HCT116 (cell line): ENCODE results near the gene CST6. TPM values are rescaled to one million over a fixed set of nuclear protein-coding genes. Genes with fewer than 3 reads are reported as not detected.

Source experiments
- ATAC-seq: fragments of 200-7000 bp; cut with Tn5 transposase; 2 replicates; pipeline ENCODE4 v1.9.1; 2020; ENCODE audit warnings: mild to moderate bottlenecking, moderate library complexity
- BruUV-seq: library from RNA; stranded (reverse); fragments of 400-500 nt; replicated peaks from 2 replicates; lab custom pipeline; 2021; lab: Mats Ljungman, UMichigan
- CTCF ChIA-PET: fragments of 300-600 bp; sonication (Branson Sonifier 250); formaldehyde crosslinking; loops from one replicate; lab custom pipeline; 2021; ENCODE audit warnings: antibody characterized with exemption; lab: Charles Lee
- POLR2A ChIA-PET: fragments of 300-600, 350-600 bp; sonication (Branson Sonifier 250); formaldehyde crosslinking; loops from one replicate; lab custom pipeline; 2021; ENCODE audit warnings: antibody characterized with exemption; lab: Charles Lee
- RAD21 ChIA-PET, 2 experiments: fragments of 300-600 bp; sonication (Branson Sonifier 250); formaldehyde crosslinking; loops; one replicate each; lab custom pipeline; 2023; ENCODE audit warnings: low total read pairs in 2 of 2; ENCODE audit not compliant: uncharacterized antibody in 2 of 2, unreplicated experiment in 2 of 2, low non-redundant PET in 1 of 2; lab: Charles Lee
- DNase-seq: peaks from one replicate; pipeline ENCODE4 v3.0.0-alpha.2; 2010; ENCODE audit warnings: low read depth, low spot score
- H2AFZ ChIP-seq: fragments of 200-600 bp; shearing (Covaris generic), sonication (generic); 2 replicates; pipeline ENCODE4 v1.6.1; 2017; ENCODE audit warnings: low read depth, mixed run types, mixed read lengths, antibody characterized with exemption, low read length; ENCODE audit not compliant: poor library complexity, severe bottlenecking
- H3K27ac ChIP-seq: 2 replicates; pipeline ENCODE4 v1.5.1; 2012; ENCODE audit warnings: low read depth, low read length
- H3K27me3 ChIP-seq: fragments of 200-600 bp; sonication (generic); 2 replicates; pipeline ENCODE4 v1.6.1; 2016; ENCODE audit warnings: mixed run types, low read length, mixed read lengths; ENCODE audit not compliant: insufficient read depth
- H3K36me3 ChIP-seq, 2 experiments: fragments of 200-500 bp in 1 of 2; fragments of 200-600 bp in 1 of 2; sonication (Bioruptor generic) in 1 of 2; sonication (generic) in 1 of 2; 2 replicates each; pipeline versions ENCODE4 v1.5.1 to v1.6.1; 2014 to 2016; ENCODE audit warnings: low read length in 2 of 2, inconsistent platforms in 1 of 2, mixed read lengths in 1 of 2, mixed run types in 1 of 2; ENCODE audit not compliant: insufficient read depth in 2 of 2, control insufficient read depth in 1 of 2
- H3K4me1 ChIP-seq, 2 experiments: fragments of 200-600 bp in 1 of 2; sonication (generic) in 1 of 2; 2 replicates each; pipeline versions ENCODE4 v1.5.1 to v1.6.1; 2012 to 2017; ENCODE audit warnings: low read length in 2 of 2, inconsistent platforms in 1 of 2, mild to moderate bottlenecking in 1 of 2, mixed read lengths in 1 of 2, mixed run types in 1 of 2, moderate library complexity in 1 of 2; ENCODE audit not compliant: insufficient read depth in 2 of 2, control insufficient read depth in 1 of 2
- H3K4me2 ChIP-seq: fragments of 200-600 bp; sonication (generic); 2 replicates; pipeline ENCODE4 v1.6.1; 2017; ENCODE audit warnings: mixed run types, low read length, mixed read lengths
- H3K4me3 ChIP-seq, 2 experiments: fragments of 200-600 bp in 1 of 2; sonication (generic) in 1 of 2; replicated peaks in 1 of 2; 2 replicates each; pipeline ENCODE4 v1.5.1; 2011 to 2016; ENCODE audit warnings: low read length in 2 of 2, control low read depth in 1 of 2, low read depth in 1 of 2, mild to moderate bottlenecking in 1 of 2, mixed read lengths in 1 of 2, mixed run types in 1 of 2
- H3K79me2 ChIP-seq: fragments of 200-600 bp; sonication (generic); 2 replicates; pipeline ENCODE4 v1.6.1; 2017; ENCODE audit warnings: mild to moderate bottlenecking, mixed run types, low read length, moderate library complexity, mixed read lengths; ENCODE audit not compliant: insufficient read depth
- H3K9ac ChIP-seq: fragments of 200-600 bp; sonication (generic); 2 replicates; pipeline ENCODE4 v1.6.1; 2016; ENCODE audit warnings: low read length, mixed read lengths
- H3K9me2 ChIP-seq: fragments of 200-600 bp; sonication (generic), shearing (Covaris generic); 2 replicates; pipeline ENCODE4 v1.6.1; 2017; ENCODE audit warnings: mixed run types, mild to moderate bottlenecking, moderate library complexity; ENCODE audit not compliant: insufficient read depth
- H3K9me3 ChIP-seq, 2 experiments: fragments of 200-500 bp in 1 of 2; fragments of 200-600 bp in 1 of 2; sonication (Bioruptor generic) in 1 of 2; sonication (generic) in 1 of 2; 2 replicates each; pipeline ENCODE4 v1.6.1; 2014 to 2017; ENCODE audit warnings: low read length in 2 of 2, mixed read lengths in 2 of 2, inconsistent platforms in 1 of 2, low read depth in 1 of 2, mild to moderate bottlenecking in 1 of 2, mixed run types in 1 of 2, moderate library complexity in 1 of 2; ENCODE audit not compliant: control insufficient read depth in 1 of 2, insufficient read depth in 1 of 2
- H4K20me1 ChIP-seq: fragments of 200-600 bp; sonication (generic), shearing (Covaris generic); 2 replicates; pipeline ENCODE4 v1.6.1; 2017; ENCODE audit warnings: mixed run types, mild to moderate bottlenecking, moderate library complexity; ENCODE audit not compliant: insufficient read depth
- ATF3 ChIP-seq: IDR thresholded peaks from 2 replicates; pipeline ENCODE4 v1.6.1; 2012
- CBX3 ChIP-seq: IDR thresholded peaks from 2 replicates; pipeline ENCODE4 v1.6.1; 2012; ENCODE audit warnings: low read depth
- CEBPB ChIP-seq: IDR thresholded peaks from 2 replicates; pipeline ENCODE4 v1.6.1; 2012; ENCODE audit warnings: low read depth
- CTCF ChIP-seq, 3 experiments: fragments of 200-600 bp in 1 of 3; sonication (generic) in 1 of 3; IDR thresholded peaks in 2 of 3; conservative IDR thresholded peaks in 1 of 3; 2 replicates each; pipeline ENCODE4 v1.5.1; 2012 to 2017; ENCODE audit warnings: low read depth in 2 of 3, low read length in 2 of 3, antibody characterized with exemption in 1 of 3, borderline replicate concordance in 1 of 3, control low read depth in 1 of 3, mild to moderate bottlenecking in 1 of 3, mixed read lengths in 1 of 3, mixed run types in 1 of 3, moderate library complexity in 1 of 3; ENCODE audit not compliant: insufficient read depth in 1 of 3
- EZH2 ChIP-seq: fragments of 200-600 bp; sonication (generic); IDR thresholded peaks from 2 replicates; pipeline ENCODE4 v1.6.1; 2017; ENCODE audit warnings: antibody characterized with exemption, mixed run types
- POLR2AphosphoS5 ChIP-seq: IDR thresholded peaks from 2 replicates; pipeline ENCODE4 v1.6.1; 2011; ENCODE audit warnings: mild to moderate bottlenecking, low read depth, low read length, moderate library complexity
- REST ChIP-seq: IDR thresholded peaks from 2 replicates; pipeline ENCODE4 v1.6.1; 2012; ENCODE audit warnings: low read depth
- SIN3A ChIP-seq: IDR thresholded peaks from 2 replicates; pipeline ENCODE4 v1.6.1; 2012; ENCODE audit warnings: low read depth
- SRF ChIP-seq: IDR thresholded peaks from 2 replicates; pipeline ENCODE4 v1.6.1; 2012; ENCODE audit warnings: low read depth
- TCF7L2 ChIP-seq: IDR thresholded peaks from 2 replicates; pipeline ENCODE4 v1.7.0; 2011; ENCODE audit warnings: borderline replicate concordance, inconsistent platforms; ENCODE audit not compliant: insufficient read depth, insufficient read length; ENCODE audit errors: extremely low read depth
- ZBTB33 ChIP-seq: IDR thresholded peaks from 2 replicates; pipeline ENCODE4 v1.6.1; 2011; ENCODE audit warnings: mild to moderate bottlenecking, low read length, moderate library complexity; ENCODE audit not compliant: insufficient replicate concordance; ENCODE audit errors: extremely low read depth
- ZNF274 ChIP-seq: fragments of 200-500 bp; sonication (Bioruptor generic); IDR thresholded peaks from 2 replicates; pipeline ENCODE4 v1.6.1; 2014; ENCODE audit warnings: mild to moderate bottlenecking, low read depth, low read length, inconsistent platforms
- intact Hi-C: fragments of 100-400 bp; cut with micrococcal nuclease; formaldehyde crosslinking; loops from 2 replicates; pipeline ENCODE4 v1.10.0; 2022
- total RNA-seq: library from RNA; stranded (reverse); gene quantifications from one replicate; pipeline ENCODE4 v1.2.1, GENCODE V29; 2021; ENCODE audit not compliant: unreplicated experiment

Gene CST6
- total RNA-seq, 1 experiment from 2014 or later: 68.1 TPM

- no peak for TF ChIP-seq CTCF (IDR thresholded peaks at IDR 0.05 in 2 of 3, conservative IDR thresholded peaks at IDR 0.05 in 1 of 3; ENCODE audit: borderline replicate concordance in 1 of 3, insufficient read depth in 1 of 3, low read depth in 2 of 3, low read length in 2 of 3)
- TF ChIP-seq SRF: no peak
- TF ChIP-seq CBX3: no peak
- no peak for TF ChIP-seq ATF3
Measured at GRCh38 chr11:66042996-66043906, 31.4 kb downstream of the CST6 start (continued).

GRCh38 chr11:66044757-66045156 lies 32.9 kb downstream of the CST6 start:
- no TSS peak for BruUV-seq
- no peak overlapping the region for H3K4me3 ChIP-seq
- no peak for TF ChIP-seq ZBTB33
- no peak for TF ChIP-seq EZH2
- no peak for TF ChIP-seq POLR2AphosphoS5
- no peak for TF ChIP-seq SIN3A
- TF ChIP-seq CEBPB: no peak
- TF ChIP-seq ZNF274: no peak
- TF ChIP-seq REST: no peak
- TF ChIP-seq SRF: no peak
- TF ChIP-seq TCF7L2: no peak
- no peak overlapping the region for H3K27ac ChIP-seq
- peak overlapping the region; percentile 47 for H3K4me2 ChIP-seq
- RAD21 ChIA-PET: no interaction called here
- H3K27me3 ChIP-seq: no peaks in the 10 kb centered on the region
- H3K79me2 ChIP-seq: no peaks in the 10 kb centered on the region
- DNase-seq (no peak), ATAC-seq (no peak)
- no peaks in the 10 kb centered on the region for H3K9me3 ChIP-seq
- peaks cover 6 to 9% of the 10 kb centered on the region in 2 experiments; a peak in 3 of 4 replicates for H3K4me1 ChIP-seq
- no peaks in the 10 kb centered on the region for H4K20me1 ChIP-seq
- CTCF ChIA-PET: interaction anchor here (0.6 to 2.2 kb wide), 19 partner anchors 9 to 504 kb away, joined by 3 to 14 read pairs (median 4); partner anchors contain the start of genes CATSPER1, CST6, FIBP and MUS81
- POLR2A ChIA-PET: interaction anchor here (1.0 kb wide), 1 partner anchor 24 kb away, joined by 4 read pairs; no protein-coding TSS in a partner anchor
- H3K36me3 ChIP-seq: no peaks in the 10 kb centered on the region
- no peaks in the 10 kb centered on the region for H3K9me2 ChIP-seq
- no peak overlapping the region for H2AFZ ChIP-seq
- intact Hi-C loops: no loop called here
- H3K9ac ChIP-seq: no peak overlapping the region
